DOHH2 (cell line): ENCODE data around the gene PRND.

ENCODE experiments used
- CTCF ChIP-seq: fragments of 200-600 bp; sonication (generic); IDR thresholded peaks from one replicate; pipeline ENCODE4 v1.5.1; 2014; ENCODE audit warnings: antibody characterized with exemption, mild to moderate bottlenecking, low read depth, low read length; ENCODE audit not compliant: poor library complexity, severe bottlenecking
- EZH2phosphoT487 ChIP-seq: fragments of 200-600 bp; sonication (generic); IDR thresholded peaks from 2 replicates; pipeline ENCODE4 v1.6.1; 2017; ENCODE audit warnings: borderline replicate concordance, mild to moderate bottlenecking, antibody characterized with exemption, low read length, moderate library complexity, mixed read lengths

- TF ChIP-seq CTCF, result no peak
- TF ChIP-seq EZH2phosphoT487, result no peak
Observed at GRCh38 chr20:4722571-4722970, 862 bp downstream of the PRND start.
